GM19397 (cell line): ENCODE results near the gene CATSPERZ.
A peak's percentile ranks its signal among the peaks of the same experiment; 100 is the strongest.

Source experiments
- ATAC-seq: cut with Tn5 transposase; IDR thresholded peaks from one replicate; pipeline ENCODE4 v1.9.1; 2021; ENCODE audit warnings: mild to moderate bottlenecking, moderate library complexity; ENCODE audit not compliant: unreplicated experiment

Gene CATSPERZ

DNA sequence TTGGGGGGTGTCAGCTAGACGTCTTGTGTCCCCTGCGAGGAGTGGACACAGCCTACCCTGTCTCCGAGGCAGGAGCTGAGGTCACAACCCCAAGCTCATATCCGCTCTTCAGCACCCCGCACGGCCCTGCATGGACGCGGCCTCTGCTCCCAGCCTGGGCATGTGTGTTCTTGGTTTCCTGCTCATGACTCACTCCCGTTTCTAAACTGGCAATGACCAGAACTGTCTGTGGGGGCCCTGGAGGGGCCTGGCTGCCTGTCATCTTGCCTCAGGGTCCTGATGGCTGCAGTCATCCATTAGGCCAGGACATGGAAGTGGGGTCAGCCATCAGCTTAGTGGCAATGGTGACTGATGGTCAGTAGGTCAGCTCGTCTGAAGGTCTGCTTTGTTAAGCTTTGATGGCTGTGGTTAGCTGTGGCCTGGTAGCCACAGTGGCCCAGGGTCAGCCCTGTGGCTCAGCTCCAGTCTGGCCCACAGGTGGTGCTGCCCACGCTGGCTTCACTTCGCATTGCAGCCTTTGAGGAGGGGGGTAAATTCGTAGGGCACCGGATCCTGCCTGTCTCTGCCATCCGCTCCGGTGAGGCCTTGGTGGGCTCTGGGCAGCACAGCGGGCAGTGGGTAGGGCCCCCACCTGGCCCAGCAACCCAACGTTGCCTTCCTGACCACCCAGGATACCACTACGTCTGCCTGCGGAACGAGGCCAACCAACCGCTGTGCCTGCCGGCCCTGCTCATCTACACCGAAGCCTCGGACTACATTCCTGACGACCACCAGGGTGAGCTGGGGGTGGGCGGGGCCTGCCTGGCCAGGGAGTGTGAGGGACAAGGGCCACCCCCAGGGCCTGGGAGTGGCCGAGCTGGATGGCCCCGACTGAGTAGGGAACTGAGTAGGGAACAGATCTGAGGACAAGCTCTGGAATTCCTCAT lies 36.9 kb upstream of the CATSPERZ start:
- no peak for ATAC-seq

DNA sequence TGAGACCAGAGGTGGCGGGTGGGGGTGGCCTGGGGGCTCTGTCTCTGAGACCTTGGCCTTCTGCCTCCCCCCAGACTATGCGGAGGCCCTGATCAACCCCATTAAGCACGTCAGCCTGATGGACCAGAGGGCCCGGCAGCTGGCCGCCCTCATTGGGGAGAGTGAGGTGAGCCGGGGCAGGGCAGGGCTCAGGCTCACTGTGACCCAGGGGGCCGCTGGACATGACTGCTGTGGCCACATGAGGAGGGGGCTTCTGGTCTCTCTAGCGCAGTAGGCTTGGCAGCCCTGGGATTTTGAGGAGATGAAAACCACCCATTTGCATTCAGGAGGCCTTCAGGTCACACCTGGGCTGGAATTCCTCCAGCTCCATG lies 36.2 kb upstream of the CATSPERZ start:
- ATAC-seq: no peak

DNA sequence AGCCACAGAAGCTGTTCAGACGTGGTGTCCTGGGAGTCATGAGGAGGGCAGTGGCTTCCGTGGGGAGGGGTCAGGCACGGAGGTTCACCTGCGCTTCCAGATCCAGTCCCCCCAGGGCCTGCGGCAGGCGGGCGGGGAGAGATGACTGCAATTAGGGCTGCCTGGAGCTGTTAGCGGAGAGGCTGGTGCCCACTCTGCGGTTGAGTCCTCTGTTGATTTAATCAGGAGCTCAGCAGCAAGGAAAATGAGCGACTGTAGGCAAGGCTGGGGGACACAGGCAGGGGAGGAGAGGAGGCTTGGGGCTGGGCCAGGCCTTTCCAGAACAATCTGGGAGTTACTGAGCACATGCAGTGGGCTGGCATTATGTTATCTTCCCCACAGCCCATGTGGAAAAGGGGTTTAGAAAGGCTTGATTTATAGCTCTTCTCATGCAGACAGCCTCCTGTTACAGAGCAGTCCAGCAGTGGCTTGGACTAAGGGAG lies 35.7 kb upstream of the CATSPERZ start:
- no peak for ATAC-seq

DNA sequence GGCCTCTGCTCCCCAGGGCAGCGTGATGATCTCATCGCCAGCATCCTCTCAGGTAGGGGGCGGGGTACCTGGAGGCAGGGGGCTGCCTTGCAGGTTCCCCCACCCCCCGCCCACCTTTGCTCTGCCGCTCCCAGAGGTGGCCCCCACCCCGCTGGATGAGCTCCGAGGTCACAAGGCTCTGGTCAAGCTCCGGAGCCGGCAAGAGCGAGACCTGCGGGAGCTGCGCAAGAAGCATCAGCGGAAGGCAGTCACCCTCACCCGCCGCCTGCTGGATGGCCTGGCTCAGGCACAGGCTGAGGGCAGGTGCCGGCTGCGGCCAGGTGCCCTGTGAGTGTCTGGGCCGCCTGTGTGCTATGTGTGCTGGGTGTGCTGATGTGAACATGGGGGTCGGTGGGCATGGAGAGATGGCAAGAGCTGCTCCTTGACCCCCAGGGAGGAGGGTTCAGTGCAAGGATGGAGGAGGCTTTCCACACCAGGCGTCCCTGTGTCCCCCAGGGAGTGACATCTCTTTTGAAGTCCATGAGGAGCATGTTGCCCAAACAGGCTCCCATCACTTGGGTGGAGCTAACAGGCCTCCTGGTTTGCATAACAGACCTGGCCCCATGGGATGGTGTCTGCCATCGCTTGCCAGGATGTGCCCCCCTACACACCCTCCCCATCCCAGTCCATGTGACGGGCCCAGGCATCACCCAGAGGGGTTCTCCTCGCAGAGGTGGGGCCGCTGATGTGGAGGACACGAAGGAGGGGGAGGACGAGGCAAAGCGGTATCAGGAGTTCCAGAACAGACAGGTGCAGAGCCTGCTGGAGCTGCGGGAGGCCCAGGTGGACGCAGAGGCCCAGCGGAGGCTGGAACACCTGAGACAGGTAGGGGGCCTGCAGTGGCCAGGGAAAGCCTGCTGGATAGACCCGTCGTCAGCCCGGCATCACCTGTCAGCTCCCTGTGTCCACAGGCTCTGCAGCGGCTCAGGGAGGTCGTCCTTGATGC lies 34.7 kb upstream of the CATSPERZ start:
- no peak for ATAC-seq

DNA sequence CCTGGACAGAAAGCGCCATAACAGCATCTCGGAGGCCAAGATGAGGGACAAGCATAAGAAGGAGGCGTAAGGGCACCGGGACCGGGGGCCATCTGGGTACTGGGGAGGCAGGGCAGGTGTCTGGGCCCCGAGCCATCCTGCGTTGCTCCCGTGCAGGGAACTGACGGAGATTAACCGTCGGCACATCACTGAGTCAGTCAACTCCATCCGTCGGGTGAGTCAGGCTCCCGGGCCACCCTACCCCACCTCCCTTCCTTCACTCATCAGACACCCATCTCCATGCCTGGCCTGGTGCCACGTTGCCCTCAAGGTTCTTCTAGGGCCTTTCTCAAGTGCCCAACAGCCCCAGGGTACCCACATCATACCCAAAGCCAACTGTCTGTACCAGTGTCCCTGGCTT lies 33.8 kb upstream of the CATSPERZ start:
- ATAC-seq: no peak

DNA sequence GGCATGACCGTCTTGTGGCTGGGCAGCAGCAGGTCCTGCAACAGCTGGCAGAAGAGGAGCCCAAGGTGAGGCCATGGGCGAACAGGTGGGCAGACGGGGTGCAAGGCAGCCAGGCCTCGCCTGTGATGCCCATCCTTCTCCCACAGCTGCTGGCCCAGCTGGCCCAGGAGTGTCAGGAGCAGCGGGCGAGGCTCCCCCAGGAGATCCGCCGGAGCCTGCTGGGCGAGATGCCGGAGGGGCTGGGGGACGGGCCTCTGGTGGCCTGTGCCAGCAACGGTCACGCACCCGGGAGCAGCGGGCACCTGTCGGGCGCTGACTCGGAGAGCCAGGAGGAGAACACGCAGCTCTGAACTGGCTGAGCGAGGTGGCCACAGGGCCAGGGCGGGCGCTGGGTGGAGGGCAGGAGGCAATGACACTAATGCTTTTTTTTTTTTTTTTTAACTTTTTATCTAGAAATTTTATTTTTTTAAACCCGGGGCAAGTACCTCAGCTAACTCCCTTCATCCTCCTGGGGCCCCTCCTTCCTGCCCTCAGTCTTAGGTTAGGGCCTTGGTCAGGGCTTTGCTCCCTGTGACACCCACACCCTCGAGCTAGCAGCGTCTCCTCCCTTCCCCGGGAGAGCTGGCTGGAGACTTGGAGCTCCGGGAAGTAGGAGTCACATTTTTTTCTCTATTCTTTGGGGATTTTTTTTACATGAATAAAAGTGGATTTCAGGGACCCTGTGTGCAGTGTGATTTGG lies 32.8 kb upstream of the CATSPERZ start:
- ATAC-seq: no peak

DNA sequence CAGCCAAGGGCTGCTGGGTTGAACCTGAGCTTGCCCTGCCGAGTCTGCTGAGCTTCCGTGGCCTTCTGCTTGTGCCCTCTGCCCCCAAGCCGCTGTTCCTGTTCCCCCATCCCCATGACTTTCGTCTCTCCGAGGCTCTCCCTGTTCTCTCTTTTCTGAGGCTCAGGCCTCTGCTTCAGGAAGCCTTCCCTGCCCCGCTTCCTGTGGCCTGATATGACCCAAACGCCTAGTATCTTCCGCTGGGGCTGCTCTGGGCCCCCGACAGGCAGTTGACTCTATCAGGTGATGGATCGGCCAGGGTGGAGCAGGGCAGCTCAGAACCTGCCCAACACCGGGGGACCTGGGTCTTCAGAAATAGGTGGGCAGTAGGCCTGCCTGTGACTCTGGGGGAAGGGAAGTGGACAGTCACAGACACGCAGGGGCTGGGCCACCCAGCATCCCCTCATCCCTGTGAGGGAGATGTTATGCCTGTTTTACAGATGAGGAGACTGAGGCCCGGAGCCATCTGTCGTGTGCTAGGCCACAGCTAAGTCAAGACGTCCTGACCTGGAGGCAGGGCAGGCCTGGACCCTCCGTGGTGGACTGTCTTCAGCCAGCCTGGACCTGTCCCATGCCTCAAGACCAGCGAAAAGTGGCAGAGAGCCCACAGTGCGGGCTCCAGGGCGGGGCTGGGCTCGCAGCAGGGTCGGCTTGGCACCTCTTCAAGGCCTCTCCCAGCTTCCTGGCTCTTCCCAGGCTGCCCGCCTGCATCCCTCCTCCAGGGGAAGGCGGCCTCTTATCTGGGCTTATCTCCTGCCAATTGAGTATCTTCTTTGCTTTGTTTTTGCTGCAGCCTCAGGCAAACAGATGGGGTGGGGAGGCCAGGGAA lies 31.9 kb upstream of the CATSPERZ start:
- ATAC-seq: no peak

DNA sequence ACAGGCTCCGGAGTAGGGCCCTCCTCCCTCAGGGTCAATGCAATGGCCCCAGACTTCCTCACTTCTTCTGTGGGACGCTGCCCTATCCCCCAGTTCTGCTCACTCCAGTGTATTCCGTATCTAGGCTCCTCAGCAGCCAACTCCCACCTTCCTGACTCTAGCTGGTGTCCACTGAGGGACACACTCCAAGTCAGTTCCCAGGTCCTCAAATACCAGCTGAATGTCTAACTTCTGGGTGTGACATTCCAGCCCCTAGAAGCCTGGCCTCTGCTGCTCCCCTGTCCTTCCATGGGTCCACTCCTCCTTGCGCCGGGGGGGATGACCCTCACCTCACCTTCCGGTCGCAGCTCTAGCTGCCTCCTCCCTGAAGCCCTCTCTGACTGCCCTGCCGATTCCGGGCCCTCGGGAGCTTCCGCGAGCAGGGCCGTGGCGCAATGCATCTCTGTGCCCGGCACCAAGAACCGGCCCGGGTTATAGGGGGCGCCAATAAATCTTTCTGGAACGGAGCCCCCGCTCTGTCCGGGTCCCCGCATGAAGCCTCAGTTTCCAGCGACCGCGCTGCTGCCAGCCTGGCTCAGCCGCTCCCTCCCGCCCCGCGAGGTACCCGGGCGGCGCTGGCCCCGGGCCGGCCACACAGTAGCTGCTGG lies 31.1 kb upstream of the CATSPERZ start:
- ATAC-seq: peak; percentile 16

DNA sequence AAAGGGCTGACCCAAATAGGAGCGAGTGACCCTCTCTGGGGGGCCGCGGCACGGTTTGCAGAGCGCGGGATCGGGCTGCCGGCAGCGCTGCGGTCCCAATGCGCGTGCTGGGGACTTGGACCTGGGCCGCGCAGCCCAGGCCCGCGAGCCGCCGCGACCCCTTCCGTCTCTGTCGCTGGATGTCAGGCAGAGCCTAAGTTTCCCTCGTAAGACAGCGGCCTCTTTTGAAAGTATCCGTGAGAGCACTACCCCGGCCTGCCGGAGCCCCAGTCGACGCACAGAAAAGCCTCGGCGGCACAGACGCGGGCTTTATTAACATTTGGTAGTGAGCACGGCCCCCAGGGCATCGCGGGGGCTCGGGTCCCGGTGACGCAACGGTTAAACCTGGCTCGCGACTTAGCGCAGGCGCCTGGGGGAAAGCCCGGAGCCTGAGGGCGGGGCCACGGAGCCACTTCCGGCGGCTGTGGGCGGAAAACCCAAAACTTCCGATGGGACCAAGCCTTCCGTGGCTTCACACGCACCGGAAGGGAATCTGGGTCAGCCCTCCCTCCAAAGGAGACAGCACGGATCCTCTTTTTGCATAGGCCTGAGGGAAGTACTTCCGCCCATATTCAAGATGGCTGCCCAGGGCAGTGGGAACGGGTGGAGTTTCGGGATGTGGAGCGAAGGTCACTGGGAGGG lies 30.5 kb upstream of the CATSPERZ start:
- ATAC-seq: peak; percentile 58

DNA sequence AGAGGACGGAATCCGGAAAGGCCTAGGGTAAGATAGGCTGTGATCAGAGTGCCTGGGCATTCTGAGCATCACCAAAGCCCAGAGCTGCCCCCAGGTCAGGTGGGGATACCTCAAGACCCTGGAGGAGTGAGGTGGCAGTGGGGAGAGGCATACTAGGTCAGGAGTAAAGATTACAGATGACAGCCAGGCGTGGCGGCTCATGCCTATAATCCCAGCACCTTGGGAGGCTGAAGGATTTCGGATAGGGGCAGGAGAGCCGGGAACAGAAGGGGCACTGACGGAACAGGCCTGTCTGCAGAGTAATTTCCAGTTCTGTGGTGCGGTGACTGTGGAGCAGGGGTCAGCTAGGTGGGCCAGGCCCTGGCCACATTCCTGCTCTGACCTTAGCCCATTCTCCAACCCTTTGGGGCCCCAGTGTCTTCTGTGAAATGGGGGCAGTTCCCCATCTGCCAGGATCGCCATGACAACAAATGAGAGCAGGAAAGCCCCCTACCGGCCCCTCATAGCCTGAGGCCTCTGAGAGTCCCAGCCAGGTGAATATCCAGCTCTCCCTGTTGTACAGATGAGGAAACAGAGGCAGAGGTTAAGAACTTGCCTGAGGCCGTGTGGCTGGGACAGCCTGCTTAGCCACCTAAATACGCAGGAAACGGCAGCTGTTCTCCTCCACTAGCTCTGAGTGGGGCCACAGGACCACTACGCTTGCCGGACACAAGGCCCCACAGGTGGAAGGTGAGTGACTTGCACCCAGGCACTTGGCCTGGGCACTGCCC lies 24.9 kb upstream of the CATSPERZ start:
- ATAC-seq: no peak

DNA sequence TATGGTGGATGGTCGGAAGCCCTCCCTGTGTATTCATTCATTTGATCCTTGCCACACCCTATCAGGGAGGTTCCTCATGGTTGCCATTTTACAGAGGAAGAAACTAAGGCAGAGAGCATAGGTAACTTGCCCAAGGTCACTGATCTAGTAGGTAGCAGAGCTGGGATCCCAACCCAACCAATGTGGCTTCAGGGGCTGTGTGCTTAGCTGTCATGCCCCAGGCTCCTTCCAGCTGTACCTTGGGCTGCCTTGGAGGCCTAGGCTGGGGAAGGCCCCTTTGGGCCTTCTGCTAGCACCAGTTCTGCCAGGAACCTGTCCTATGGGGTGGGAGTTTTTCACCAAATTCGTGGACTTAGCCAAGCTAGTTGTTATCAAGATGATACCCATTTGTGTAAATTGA lies 24.3 kb upstream of the CATSPERZ start:
- ATAC-seq: no peak

DNA sequence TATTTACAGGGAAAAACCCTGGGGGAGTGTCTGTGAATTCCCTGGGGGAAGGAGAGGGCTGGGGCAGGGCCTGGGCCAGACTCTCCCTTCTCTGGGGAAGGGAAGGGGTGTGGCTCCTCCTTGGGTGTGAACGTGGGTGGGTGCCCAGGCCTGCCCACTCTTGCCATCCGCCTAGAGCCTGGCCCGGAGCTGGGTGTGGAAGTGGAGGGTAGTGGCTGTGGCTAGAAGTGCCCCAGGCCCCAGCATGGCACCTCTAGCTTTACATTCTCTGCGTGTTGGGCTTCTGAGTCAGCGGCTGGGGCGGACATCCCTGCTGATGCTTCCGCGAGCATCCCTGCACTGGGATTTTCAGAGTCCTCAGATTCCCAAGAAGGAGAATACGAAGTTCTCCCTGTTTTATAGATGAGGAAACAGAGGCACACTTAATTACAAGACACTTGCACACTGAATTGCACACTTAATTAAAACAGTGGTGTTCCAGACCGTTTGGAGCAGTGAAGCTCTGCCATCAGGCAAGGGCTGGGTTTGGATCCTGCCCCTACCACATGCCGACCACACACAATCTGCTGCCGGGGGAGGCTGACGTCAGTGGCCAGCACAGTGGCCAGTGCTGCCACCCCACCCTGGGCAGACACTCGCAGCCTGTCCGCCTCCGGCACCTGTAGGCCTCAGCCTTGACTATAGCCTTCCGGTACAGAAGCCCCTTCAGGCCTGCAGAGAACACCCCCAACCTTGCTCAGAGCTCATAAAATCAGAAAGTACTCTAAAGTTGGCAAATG lies 23.3 kb upstream of the CATSPERZ start:
- ATAC-seq: no peak

DNA sequence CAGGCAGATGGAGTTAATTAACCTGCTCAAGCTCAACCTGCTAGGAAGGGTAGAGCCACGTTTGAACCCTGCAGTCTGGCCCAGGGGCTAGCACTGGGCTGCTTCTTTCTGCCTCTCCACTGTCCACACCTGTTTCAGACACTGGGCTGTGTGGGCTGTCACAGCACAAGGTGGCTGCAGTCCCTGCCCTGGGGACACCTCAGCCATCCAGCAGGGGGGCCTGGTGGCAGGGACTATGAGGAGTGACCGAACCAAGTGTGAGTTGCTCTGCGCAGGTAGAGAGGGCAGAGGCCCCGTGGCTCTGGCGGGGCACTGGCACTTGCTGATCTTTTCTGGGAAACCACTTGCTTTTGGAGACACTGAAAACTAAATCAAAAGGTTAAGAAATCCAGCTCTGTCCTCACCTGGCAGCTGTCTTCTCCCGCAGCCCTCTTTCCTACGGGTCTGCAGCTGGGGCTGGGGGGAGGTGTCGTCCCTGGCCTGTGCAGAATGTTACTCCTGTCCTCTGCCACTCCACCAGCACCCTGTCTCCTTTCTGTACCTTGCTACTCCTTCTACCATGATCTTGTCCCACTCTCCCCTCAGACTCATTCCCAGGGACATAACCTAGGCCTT lies 21.5 kb upstream of the CATSPERZ start:
- no peak for ATAC-seq

DNA sequence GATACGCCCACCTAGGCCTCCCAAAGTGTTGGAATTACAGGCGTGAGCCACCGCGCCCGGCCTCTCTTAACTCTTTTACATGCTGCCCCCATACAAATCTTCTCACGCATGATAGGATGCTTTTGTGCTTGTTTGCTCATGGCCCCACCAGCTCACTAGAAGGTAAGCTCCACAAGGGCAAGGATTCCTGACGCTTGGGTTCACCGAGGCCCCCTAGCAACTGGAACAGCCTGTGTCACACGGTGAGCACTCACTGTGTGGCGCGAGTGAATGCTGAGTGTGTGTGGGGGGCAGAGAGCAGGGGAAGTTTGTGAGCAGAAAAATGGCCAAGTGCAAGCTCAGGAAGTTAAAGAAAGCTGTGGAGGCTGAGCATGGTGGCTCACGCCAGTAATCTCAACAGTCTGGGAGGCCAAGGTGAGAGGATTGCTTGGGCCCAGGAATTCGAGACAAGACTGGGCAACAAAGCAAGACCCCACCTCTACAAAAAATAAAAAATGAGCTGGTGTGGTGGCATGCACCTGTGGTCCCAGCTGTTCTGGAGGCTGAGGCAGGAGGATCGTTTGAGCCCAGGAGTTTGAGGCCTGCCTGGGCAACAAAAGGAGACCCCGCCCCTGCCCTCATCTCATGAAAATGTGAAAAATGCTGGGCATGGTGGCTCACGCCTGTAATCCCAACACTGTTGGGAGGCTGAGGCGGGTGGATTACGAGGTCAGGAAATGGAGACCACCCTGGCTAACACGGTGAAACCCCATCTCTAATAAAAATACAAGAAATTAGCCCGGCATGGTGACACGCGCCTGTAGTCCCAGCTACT lies 18.0 kb upstream of the CATSPERZ start:
- ATAC-seq: no peak

DNA sequence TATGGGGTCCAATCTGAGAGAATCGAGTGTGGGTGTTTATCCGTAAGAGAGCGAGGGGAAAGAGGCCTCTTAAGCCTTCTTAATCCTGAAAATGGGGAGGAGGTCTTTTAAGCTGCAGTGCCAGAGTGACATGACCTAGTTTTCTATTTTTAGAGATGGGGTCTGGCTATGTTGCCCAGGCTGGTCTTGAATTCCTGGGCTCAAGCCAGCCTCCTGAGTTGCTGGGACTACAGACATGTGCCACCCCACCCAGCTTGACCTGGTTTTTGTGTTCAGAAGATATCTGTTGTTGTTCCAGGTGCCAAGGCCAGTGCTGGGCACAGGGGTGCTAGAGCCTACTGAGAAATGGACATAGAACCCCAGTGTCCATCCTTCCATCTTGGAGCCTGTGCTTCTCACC lies 17.1 kb upstream of the CATSPERZ start:
- no peak for ATAC-seq
